ENCODE results near the gene TMEM179B. TPM values are rescaled to one million over a fixed set of nuclear protein-coding genes. Genes with fewer than 3 reads are reported as not detected.

Gene TMEM179B
- total and polyA plus RNA-seq, 2 of the 13 experiments (the other 11 are each of a cell fraction or from before 2014, with no cell fraction given) = 24.8 to 25.7 TPM

GRCh38 chr11:62787005-62787759, at the start of gene TMEM179B (continued):
- TF ChIP-seq GMEB2 (CRISPR knock-in tag; IDR thresholded peaks at IDR 0.05; ENCODE audit: low read depth) (0 out of 2 replicates have a peak, but pooled peaks have one; percentile 47), FOXJ3 (CRISPR knock-in tag; IDR thresholded peaks at IDR 0.05; ENCODE audit: borderline replicate concordance) (no peak; the same call in 1 of the 2 replicates), ZNF776 (CRISPR knock-in tag; IDR thresholded peaks at IDR 0.05) (peak; percentile 76; the same call in 1 of the 2 replicates), ZNF275 (CRISPR knock-in tag; IDR thresholded peaks at IDR 0.05; ENCODE audit: borderline replicate concordance) (peak; percentile 89; the same call in 1 of the 2 replicates), MED1 (CRISPR knock-in tag; IDR thresholded peaks at IDR 0.05) (peak; percentile 82), REST (IDR thresholded peaks at IDR 0.05; ENCODE audit: borderline replicate concordance in 1 of 2, low read depth in 1 of 2, low read length in 2 of 2) (peak in 1 of 2 experiments; percentile 41; a peak in 1 of 4 replicates), LBX2 (CRISPR knock-in tag; IDR thresholded peaks at IDR 0.05; ENCODE audit: borderline replicate concordance) (no peak), ZFP90 (CRISPR knock-in tag; IDR thresholded peaks at IDR 0.05; ENCODE audit: borderline replicate concordance) (peak; percentile 47; the same call in 1 of the 2 replicates), NR2F1 (CRISPR knock-in tag; IDR thresholded peaks at IDR 0.05) (no peak), ZNF335 (CRISPR knock-in tag; IDR thresholded peaks at IDR 0.05) (peak; percentile 64), ZC3H13 (CRISPR knock-in tag; IDR thresholded peaks at IDR 0.05) (peak; percentile 100), ZFP62 (CRISPR knock-in tag; IDR thresholded peaks at IDR 0.05) (no peak), ZNF138 (CRISPR knock-in tag; IDR thresholded peaks at IDR 0.05; ENCODE audit: low read depth) (no peak), ARID2 (CRISPR knock-in tag; IDR thresholded peaks at IDR 0.05; ENCODE audit: borderline replicate concordance) (peak; percentile 97), AKNA (CRISPR knock-in tag; IDR thresholded peaks at IDR 0.05; ENCODE audit: borderline replicate concordance) (no peak), SMC3 (IDR thresholded peaks at IDR 0.05; ENCODE audit: low read length) (no peak)
